Activated T-helper 9 cell treated with anti-CD3 and anti-CD28 coated beads, Interleukin-2, amount 50 U/mL, for 16 hours (primary cell): ENCODE measurements around the gene PSENEN.
"Not testable (repeated sequence)": the region's sequence is repeated elsewhere in the genome, so short reads cannot be mapped to it uniquely, and the experiment has no call there.

Experiments
- DNase-seq: peaks from one replicate; pipeline ENCODE4 v3.0.0-alpha.2; 2020; ENCODE audit warnings: low read depth

Gene PSENEN

DNA sequence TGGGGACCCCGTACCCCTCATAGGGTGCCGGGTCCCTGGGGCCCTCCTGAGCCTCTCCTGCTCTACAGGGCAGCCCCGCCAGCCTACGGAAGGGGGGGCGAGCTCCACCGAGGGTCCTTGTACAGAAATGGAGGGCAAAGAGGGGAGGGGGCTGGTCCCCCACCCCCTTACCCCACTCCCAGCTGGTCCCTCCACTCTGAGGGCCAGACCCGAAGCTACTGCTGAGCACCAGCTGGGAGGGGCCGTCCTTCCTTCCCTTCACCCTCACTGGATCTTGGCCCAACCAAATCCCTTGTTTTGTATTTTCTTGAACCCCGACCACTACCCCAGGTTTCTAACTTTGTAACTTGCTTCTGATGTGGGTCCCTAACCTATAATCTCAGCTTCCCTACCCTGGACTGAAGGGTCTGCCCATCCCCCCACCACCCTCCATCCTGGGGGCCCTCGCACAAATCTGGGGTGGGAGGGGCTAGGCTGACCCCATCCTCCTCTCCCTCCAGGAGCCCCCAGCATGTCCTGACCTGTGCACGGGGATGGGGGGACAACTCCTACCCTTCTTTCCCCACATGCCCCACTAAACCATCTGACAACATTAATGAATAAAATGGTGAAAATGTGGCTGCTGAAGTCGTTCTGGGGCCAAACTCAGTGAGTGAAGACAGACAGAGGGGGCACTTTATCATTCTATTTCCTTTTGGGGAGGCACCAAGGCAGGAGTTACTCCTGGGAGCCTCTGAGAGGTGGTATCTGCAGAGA is 42.9 kb downstream of the PSENEN start:
- DNase-seq = no peak

DNA sequence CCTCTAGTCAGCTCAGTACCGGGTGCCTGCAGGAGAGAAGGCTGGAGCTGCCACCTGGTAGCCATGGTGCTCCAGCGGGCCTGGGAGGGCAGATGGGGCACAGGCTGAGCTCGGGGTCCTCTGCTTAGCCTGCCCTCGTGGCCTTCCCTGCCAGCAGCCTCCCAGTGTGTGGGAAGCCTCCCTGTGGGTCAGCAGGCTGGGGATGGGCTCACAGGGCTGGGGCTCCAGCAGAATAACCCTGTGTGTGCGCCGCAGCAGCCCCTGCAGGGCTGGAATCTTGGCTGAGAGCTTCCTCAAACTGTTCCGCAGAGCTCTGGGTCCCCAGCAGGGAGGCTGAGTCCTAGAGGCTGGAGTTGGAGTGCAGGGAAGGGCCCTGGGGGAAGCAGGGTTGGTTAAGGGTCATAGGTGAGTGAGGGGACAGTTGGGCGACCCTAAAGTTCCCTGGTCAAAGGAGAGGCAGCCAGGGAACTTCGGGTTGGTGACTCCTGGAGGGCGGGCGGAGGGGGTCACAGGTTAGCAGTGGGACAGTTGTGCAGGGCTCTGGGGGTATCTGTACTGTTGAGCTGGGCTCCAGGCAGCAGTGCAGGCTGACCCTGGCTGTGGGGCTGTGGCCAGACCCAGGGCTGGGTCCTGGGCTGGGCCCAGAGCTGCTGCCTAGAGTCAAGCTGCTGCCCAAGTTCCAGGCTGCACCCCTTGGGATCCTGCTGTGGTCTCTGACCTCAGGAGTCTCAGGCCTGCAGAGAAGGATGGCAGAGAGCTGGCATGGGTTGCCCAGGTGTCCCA is 43.9 kb downstream of the PSENEN start:
- no peak for DNase-seq

- no peak for DNase-seq
Observed at GRCh38 chr19:35789978-35790944, 44.8 kb downstream of the PSENEN start.

DNA sequence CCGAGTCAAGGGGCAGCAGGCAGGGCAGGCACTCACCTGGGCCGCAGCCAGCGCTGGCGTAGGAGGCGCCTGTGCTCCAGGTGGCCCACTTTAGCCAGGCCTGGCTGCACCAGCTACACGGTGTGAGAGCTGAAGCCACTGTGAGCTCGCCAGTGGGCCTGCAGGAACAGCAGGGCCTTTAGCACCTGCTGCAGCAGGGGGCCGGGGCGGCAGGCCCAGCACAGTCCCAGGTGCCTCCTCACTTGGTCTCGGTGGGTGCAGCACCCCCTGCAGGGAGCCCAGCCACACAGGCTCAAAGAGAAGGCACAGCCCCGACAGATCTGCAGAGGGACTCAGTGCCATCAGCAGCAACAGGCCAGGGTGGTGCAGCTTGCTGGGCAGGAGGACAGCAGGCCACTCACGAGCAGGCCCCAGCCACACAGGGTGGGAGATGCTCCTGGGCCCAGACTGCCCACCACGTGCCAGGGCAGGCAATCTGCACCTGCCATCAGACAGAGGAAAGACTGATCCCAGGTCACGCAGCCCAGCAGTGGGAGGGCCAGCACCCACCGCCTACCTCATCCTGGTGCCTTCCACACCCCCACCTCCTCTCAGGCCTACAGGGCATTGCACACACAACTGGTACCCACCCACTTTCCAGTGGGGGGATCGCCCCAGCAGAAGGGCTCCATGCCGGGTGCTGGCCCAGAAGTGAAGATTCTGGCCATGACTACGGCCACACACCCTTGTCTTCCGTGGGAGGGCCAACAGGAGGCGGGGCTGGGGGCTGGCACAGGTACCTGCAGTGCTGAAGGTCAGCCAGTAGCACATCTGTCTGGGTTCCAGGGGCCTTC is 45.7 kb downstream of the PSENEN start:
- DNase-seq = no peak

DNA sequence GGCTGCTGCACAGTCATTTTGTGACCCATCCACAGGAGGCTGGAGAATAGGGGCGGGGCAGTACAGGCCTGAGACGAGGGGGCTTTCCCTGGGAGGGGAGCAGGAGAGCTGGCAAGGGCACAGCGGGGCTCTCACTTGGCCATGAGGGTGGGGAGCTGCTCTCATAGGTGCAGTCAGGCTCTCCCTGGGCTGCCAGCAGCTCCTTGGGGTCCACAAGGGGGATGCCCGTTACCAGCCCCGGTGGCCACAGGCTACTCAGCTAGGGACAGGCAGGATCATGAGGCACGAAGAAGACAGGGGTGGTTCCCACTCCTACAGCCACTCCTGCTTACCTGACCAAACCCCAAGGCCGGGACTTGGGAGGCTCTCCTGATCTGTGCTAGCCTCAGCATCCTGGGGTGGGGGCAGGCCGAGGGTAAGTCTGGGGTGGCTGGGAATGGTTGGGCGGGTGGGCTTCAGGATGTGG is 46.4 kb downstream of the PSENEN start:
- no peak for DNase-seq

- DNase-seq = no peak
Observed at GRCh38 chr19:35792312-35792711, 46.9 kb downstream of the PSENEN start.

- DNase-seq = no peak
Observed at GRCh38 chr19:35792888-35793287, 47.4 kb downstream of the PSENEN start.

GRCh38 chr19:35793381-35794165 is 48.1 kb downstream of the PSENEN start:
- DNase-seq = no peak

- not testable (repeated sequence) for DNase-seq
Observed at GRCh38 chr19:35795564-35795963, 50.1 kb downstream of the PSENEN start.
